ENCODE data around the gene DECR2. TPM values are rescaled to one million over a fixed set of nuclear protein-coding genes. Genes with fewer than 3 reads are reported as not detected.

DECR2 gene
- total and polyA plus RNA-seq, 9 of the 15 experiments (the other 6 are each of a cell fraction or from before 2014, with no cell fraction given) = 1.0 to 31.9 (median 10.3) TPM

- TF ChIP-seq ZNF766 (CRISPR knock-in tag; conservative IDR thresholded peaks at IDR 0.05) (no peak), HSF4 (CRISPR knock-in tag; IDR thresholded peaks at IDR 0.05; ENCODE audit: borderline replicate concordance) (no peak), BRCA1 (IDR thresholded peaks at IDR 0.05) (no peak), BRCA1 (CRISPR knock-in tag; IDR thresholded peaks at IDR 0.05) (no peak), E2F6 (IDR thresholded peaks at IDR 0.05; ENCODE audit: borderline replicate concordance in 1 of 2, extremely low read depth in 1 of 2, insufficient read depth in 1 of 2, insufficient read length in 1 of 2, low read depth in 1 of 2, low read length in 1 of 2, poor library complexity in 1 of 2, severe bottlenecking in 1 of 2) (peak; percentile 71 to 85), ZC3H4 (CRISPR knock-in tag; IDR thresholded peaks at IDR 0.05; ENCODE audit: borderline replicate concordance) (no peak), TBP (optimal IDR thresholded peaks at IDR 0.05; ENCODE audit: low read depth, low read length) (peak; percentile 47), CREM (IDR thresholded peaks at IDR 0.05; ENCODE audit: low read depth) (peak; percentile 87), STAT5A (IDR thresholded peaks at IDR 0.05; ENCODE audit: borderline replicate concordance, low read length) (no peak), ZNF347 (CRISPR knock-in tag; IDR thresholded peaks at IDR 0.05; ENCODE audit: low read depth) (no peak)
- TF ChIP-seq, protein P1, sequence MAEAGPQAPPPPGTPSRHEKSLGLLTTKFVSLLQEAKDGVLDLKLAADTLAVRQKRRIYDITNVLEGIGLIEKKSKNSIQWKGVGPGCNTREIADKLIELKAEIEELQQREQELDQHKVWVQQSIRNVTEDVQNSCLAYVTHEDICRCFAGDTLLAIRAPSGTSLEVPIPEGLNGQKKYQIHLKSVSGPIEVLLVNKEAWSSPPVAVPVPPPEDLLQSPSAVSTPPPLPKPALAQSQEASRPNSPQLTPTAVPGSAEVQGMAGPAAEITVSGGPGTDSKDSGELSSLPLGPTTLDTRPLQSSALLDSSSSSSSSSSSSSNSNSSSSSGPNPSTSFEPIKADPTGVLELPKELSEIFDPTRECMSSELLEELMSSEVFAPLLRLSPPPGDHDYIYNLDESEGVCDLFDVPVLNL (CRISPR knock-in tag; IDR thresholded peaks at IDR 0.05; ENCODE audit: low read depth) = peak; percentile 73
- TF ChIP-seq, protein P2, sequence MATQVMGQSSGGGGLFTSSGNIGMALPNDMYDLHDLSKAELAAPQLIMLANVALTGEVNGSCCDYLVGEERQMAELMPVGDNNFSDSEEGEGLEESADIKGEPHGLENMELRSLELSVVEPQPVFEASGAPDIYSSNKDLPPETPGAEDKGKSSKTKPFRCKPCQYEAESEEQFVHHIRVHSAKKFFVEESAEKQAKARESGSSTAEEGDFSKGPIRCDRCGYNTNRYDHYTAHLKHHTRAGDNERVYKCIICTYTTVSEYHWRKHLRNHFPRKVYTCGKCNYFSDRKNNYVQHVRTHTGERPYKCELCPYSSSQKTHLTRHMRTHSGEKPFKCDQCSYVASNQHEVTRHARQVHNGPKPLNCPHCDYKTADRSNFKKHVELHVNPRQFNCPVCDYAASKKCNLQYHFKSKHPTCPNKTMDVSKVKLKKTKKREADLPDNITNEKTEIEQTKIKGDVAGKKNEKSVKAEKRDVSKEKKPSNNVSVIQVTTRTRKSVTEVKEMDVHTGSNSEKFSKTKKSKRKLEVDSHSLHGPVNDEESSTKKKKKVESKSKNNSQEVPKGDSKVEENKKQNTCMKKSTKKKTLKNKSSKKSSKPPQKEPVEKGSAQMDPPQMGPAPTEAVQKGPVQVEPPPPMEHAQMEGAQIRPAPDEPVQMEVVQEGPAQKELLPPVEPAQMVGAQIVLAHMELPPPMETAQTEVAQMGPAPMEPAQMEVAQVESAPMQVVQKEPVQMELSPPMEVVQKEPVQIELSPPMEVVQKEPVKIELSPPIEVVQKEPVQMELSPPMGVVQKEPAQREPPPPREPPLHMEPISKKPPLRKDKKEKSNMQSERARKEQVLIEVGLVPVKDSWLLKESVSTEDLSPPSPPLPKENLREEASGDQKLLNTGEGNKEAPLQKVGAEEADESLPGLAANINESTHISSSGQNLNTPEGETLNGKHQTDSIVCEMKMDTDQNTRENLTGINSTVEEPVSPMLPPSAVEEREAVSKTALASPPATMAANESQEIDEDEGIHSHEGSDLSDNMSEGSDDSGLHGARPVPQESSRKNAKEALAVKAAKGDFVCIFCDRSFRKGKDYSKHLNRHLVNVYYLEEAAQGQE (IDR thresholded peaks at IDR 0.05; ENCODE audit: borderline replicate concordance) = no peak
- TF ChIP-seq, protein P2 (CRISPR knock-in tag; IDR thresholded peaks at IDR 0.05; ENCODE audit: low read depth) = peak; percentile 22; the same call in 1 of the 2 replicates
- TF ChIP-seq, protein P3, sequence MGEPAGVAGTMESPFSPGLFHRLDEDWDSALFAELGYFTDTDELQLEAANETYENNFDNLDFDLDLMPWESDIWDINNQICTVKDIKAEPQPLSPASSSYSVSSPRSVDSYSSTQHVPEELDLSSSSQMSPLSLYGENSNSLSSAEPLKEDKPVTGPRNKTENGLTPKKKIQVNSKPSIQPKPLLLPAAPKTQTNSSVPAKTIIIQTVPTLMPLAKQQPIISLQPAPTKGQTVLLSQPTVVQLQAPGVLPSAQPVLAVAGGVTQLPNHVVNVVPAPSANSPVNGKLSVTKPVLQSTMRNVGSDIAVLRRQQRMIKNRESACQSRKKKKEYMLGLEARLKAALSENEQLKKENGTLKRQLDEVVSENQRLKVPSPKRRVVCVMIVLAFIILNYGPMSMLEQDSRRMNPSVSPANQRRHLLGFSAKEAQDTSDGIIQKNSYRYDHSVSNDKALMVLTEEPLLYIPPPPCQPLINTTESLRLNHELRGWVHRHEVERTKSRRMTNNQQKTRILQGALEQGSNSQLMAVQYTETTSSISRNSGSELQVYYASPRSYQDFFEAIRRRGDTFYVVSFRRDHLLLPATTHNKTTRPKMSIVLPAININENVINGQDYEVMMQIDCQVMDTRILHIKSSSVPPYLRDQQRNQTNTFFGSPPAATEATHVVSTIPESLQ (CRISPR knock-in tag; IDR thresholded peaks at IDR 0.05) = no peak; the same call in 1 of the 2 replicates
Measured at GRCh38 chr16:425082-425718, 23.5 kb downstream of the DECR2 start, which contains the start of gene RAB11FIP3 (continued).

Data from K562 (cell line).